Neural cell (in vitro differentiated cells): ENCODE measurements around the gene MPIG6B. TPM values are rescaled to one million over a fixed set of nuclear protein-coding genes. Genes with fewer than 3 reads are reported as not detected.

Experiments
- H2AFZ ChIP-seq: fragments of 200-600, 300-800 bp; sonication (generic), shearing (Covaris generic); 2 replicates; pipeline ENCODE4 v1.6.0; 2014; ENCODE audit warnings: low read depth, mild to moderate bottlenecking, antibody characterized with exemption, low read length, moderate library complexity
- H3F3A ChIP-seq: fragments of 200-600 bp; shearing (Covaris generic); 2 replicates; pipeline ENCODE4 v1.6.1; 2016; ENCODE audit warnings: mild to moderate bottlenecking, moderate library complexity, mixed read lengths, antibody characterized with exemption, low read length; ENCODE audit not compliant: insufficient read depth, poor library complexity, severe bottlenecking
- H3K27ac ChIP-seq: fragments of 200-600, 300-800 bp; sonication (generic), shearing (Covaris generic); 2 replicates; pipeline ENCODE4 v1.5.1; 2014; ENCODE audit warnings: mild to moderate bottlenecking, low read length, moderate library complexity
- H3K27me3 ChIP-seq: fragments of 300-800, 200-600 bp; sonication (generic), shearing (Covaris generic); 2 replicates; pipeline ENCODE4 v1.6.0; 2014; ENCODE audit warnings: mild to moderate bottlenecking, low read depth, low read length, moderate library complexity; ENCODE audit not compliant: insufficient read depth
- H3K36me3 ChIP-seq: fragments of 300-800, 200-600 bp; sonication (generic), shearing (Covaris generic); 2 replicates; pipeline ENCODE4 v1.5.1; 2014; ENCODE audit warnings: mild to moderate bottlenecking, antibody characterized with exemption, low read length, moderate library complexity; ENCODE audit not compliant: insufficient read depth
- H3K4me2 ChIP-seq: fragments of 300-800, 200-600 bp; sonication (generic), shearing (Covaris generic); 2 replicates; pipeline ENCODE4 v1.6.0; 2014; ENCODE audit warnings: mild to moderate bottlenecking, low read length
- H3K4me3 ChIP-seq: fragments of 300-800, 200-600 bp; sonication (generic), shearing (Covaris generic); 2 replicates; pipeline ENCODE4 v1.5.1; 2014; ENCODE audit warnings: mild to moderate bottlenecking, low read length, moderate library complexity
- H3K79me2 ChIP-seq: fragments of 200-600 bp; shearing (Covaris generic); replicated peaks from 2 replicates; pipeline ENCODE4 v1.6.0; 2014; ENCODE audit warnings: mild to moderate bottlenecking, low read length, moderate library complexity; ENCODE audit not compliant: insufficient read depth
- H3K9ac ChIP-seq: fragments of 300-800, 200-600 bp; sonication (generic), shearing (Covaris generic); 2 replicates; pipeline ENCODE4 v1.6.1; 2016; ENCODE audit warnings: mild to moderate bottlenecking, low read length, mixed read lengths
- H3K9me2 ChIP-seq: fragments of 200-600 bp; shearing (Covaris generic); 2 replicates; pipeline ENCODE4 v1.6.1; 2016; ENCODE audit warnings: mild to moderate bottlenecking, low read length, mixed read lengths; ENCODE audit not compliant: insufficient read depth
- H3K9me3 ChIP-seq: fragments of 200-600, 300-800 bp; sonication (generic), shearing (Covaris generic); 2 replicates; pipeline ENCODE4 v1.6.1; 2016; ENCODE audit warnings: mild to moderate bottlenecking, mixed run types, low read length, moderate library complexity, mixed read lengths
- H4K20me1 ChIP-seq: fragments of 200-600 bp; shearing (Covaris generic); 2 replicates; pipeline ENCODE4 v1.6.1; 2016; ENCODE audit warnings: mild to moderate bottlenecking, mixed run types; ENCODE audit not compliant: insufficient read depth
- CTCF ChIP-seq: fragments of 450-650 bp; IDR thresholded peaks from 2 replicates; pipeline ENCODE4 v1.5.1; 2014; ENCODE audit warnings: antibody characterized with exemption, mild to moderate bottlenecking, moderate library complexity; ENCODE audit not compliant: poor library complexity, severe bottlenecking
- EP300 ChIP-seq: fragments of 450-650 bp; conservative IDR thresholded peaks from 2 replicates; pipeline ENCODE4 v1.6.1; 2014; ENCODE audit warnings: antibody characterized with exemption, mild to moderate bottlenecking, moderate library complexity; ENCODE audit not compliant: poor library complexity, severe bottlenecking
- EZH2 ChIP-seq: fragments of 200-600, 300-800 bp; shearing (Covaris generic), sonication (generic); IDR thresholded peaks from 2 replicates; pipeline ENCODE4 v1.6.1; 2014; ENCODE audit warnings: antibody characterized with exemption, low read length, borderline replicate concordance, mild to moderate bottlenecking; ENCODE audit not compliant: insufficient read depth, poor library complexity, severe bottlenecking
- MXI1 ChIP-seq: fragments of 450-650 bp; conservative IDR thresholded peaks from 2 replicates; pipeline ENCODE4 v1.6.1; 2014; ENCODE audit warnings: antibody characterized with exemption, mild to moderate bottlenecking; ENCODE audit not compliant: poor library complexity, severe bottlenecking
- POLR2AphosphoS5 ChIP-seq: IDR thresholded peaks from 2 replicates; pipeline ENCODE4 v1.6.1; 2012
- RAD21 ChIP-seq: fragments of 450-650 bp; conservative IDR thresholded peaks from 2 replicates; pipeline ENCODE4 v1.6.1; 2014; ENCODE audit warnings: antibody characterized with exemption, mild to moderate bottlenecking, moderate library complexity
- REST ChIP-seq: IDR thresholded peaks from 2 replicates; pipeline ENCODE4 v1.6.1; 2012; ENCODE audit warnings: borderline replicate concordance
- SMC3 ChIP-seq: fragments of 450-650 bp; conservative IDR thresholded peaks from 2 replicates; pipeline ENCODE4 v1.6.1; 2014; ENCODE audit warnings: antibody characterized with exemption, mild to moderate bottlenecking, moderate library complexity; ENCODE audit not compliant: poor library complexity
- TAF1 ChIP-seq: IDR thresholded peaks from 2 replicates; pipeline ENCODE4 v1.6.1; 2012; ENCODE audit warnings: low read depth
- polyA plus RNA-seq: library from polyadenylated mRNA; depleted of rRNA; stranded (reverse); fragments of >200 nt; gene quantifications from 2 replicates; pipeline ENCODE4 v1.2.3, GENCODE V29; 2014

Gene MPIG6B
- polyA plus RNA-seq, 1 donor from 2014 or later: not detected

GRCh38 chr6:31762356-31762755 lies 39.2 kb downstream of the MPIG6B start, which contains the start of gene SAPCD1:
Gene SAPCD1, plus strand, starts transcription at chr6:31762656. Its CDS starts 399 bp downstream, at chr6:31763055.
- TF ChIP-seq CTCF (no peak), RAD21 (no peak), EP300 (no peak), MXI1 (no peak), REST (no peak), SMC3 (no peak), TAF1 (no peak), POLR2AphosphoS5 (no peak), EZH2 (no peak)
- Histone ChIP-seq H3K9me2 (no peaks in the 10 kb centered on the region), H3K27ac (no peak within 1 kb of the TSS), H4K20me1 (no peaks in the 10 kb centered on the region), H3K79me2 (no peaks in the 10 kb centered on the region), H3K4me2 (no peak within 1 kb of the TSS), H3K4me3 (no peak within 1 kb of the TSS), H3F3A (no peaks in the 10 kb centered on the region), H2AFZ (no peak within 1 kb of the TSS), H3K9me3 (no peaks in the 10 kb centered on the region), H3K27me3 (no peaks in the 10 kb centered on the region), H3K9ac (no peak within 1 kb of the TSS), H3K36me3 (no peaks in the 10 kb centered on the region)

- no peak for TF ChIP-seq EP300
- TF ChIP-seq RAD21: no peak
- TF ChIP-seq CTCF: no peak
- no peak for TF ChIP-seq TAF1
- TF ChIP-seq EZH2: no peak
- no peak for TF ChIP-seq REST
- TF ChIP-seq MXI1: no peak
- TF ChIP-seq POLR2AphosphoS5: no peak
- no peak for TF ChIP-seq SMC3
- Histone ChIP-seq H3K79me2 (no peaks in the 10 kb centered on the region), H3K36me3 (no peaks in the 10 kb centered on the region), H3K4me2 (no peak overlapping the region), H2AFZ (no peak overlapping the region), H3K27me3 (no peaks in the 10 kb centered on the region), H3K9ac (no peak overlapping the region), H3K27ac (no peak overlapping the region), H3F3A (no peaks in the 10 kb centered on the region), H3K4me3 (no peak overlapping the region), H3K9me2 (no peaks in the 10 kb centered on the region), H4K20me1 (no peaks in the 10 kb centered on the region), H3K9me3 (no peaks in the 10 kb centered on the region)
Measured at GRCh38 chr6:31762878-31763618, 39.9 kb downstream of the MPIG6B start.
